NCI-H2196 treated with DMSO at 0.1 percent for 48 hours (cell line): ENCODE data around the gene AMPH.
"Not testable (repeated sequence)": the region's sequence is repeated elsewhere in the genome, so short reads cannot be mapped to it uniquely, and the experiment has no call there.

Source experiments
- DNase-seq: peaks from one replicate; lab custom pipeline; 2025; ENCODE audit not compliant: unreplicated experiment; lab: John Stamatoyannopoulos, UW

AMPH gene

GRCh38 chr7:38354271-38354851 lies 276.8 kb downstream of the AMPH start:
- not testable (repeated sequence) for DNase-seq

- DNase-seq = not testable (repeated sequence)
These were observed 277.7 kb downstream of the AMPH start for GRCh38 chr7:38353431-38353881.

- DNase-seq = no peak
These were observed 279.6 kb downstream of the AMPH start for GRCh38 chr7:38351601-38352000.

- not testable (repeated sequence) for DNase-seq
These were observed 280.4 kb downstream of the AMPH start for GRCh38 chr7:38350777-38351176.

GRCh38 chr7:38349869-38350583 lies 281.1 kb downstream of the AMPH start:
- DNase-seq = not testable (repeated sequence)

GRCh38 chr7:38349126-38349795 lies 281.9 kb downstream of the AMPH start:
- not testable (repeated sequence) for DNase-seq

- DNase-seq = not testable (repeated sequence)
These were observed 285.6 kb downstream of the AMPH start for GRCh38 chr7:38345299-38346172.

GRCh38 chr7:38344741-38345140 lies 286.4 kb downstream of the AMPH start:
- not testable (repeated sequence) for DNase-seq

- not testable (repeated sequence) for DNase-seq
These were observed 289.0 kb downstream of the AMPH start for GRCh38 chr7:38342135-38342534.

GRCh38 chr7:38341172-38341705 lies 289.9 kb downstream of the AMPH start:
- not testable (repeated sequence) for DNase-seq

- no peak for DNase-seq
These were observed 291.0 kb downstream of the AMPH start for GRCh38 chr7:38339953-38340819.

GRCh38 chr7:38336148-38336515 lies 295.0 kb downstream of the AMPH start:
- DNase-seq = not testable (repeated sequence)

- DNase-seq = peak; percentile 30
These were observed 295.6 kb downstream of the AMPH start for GRCh38 chr7:38335492-38336147.

GRCh38 chr7:38335128-38335491 lies 296.1 kb downstream of the AMPH start:
- DNase-seq = no peak

- no peak for DNase-seq
These were observed 297.0 kb downstream of the AMPH start for GRCh38 chr7:38334163-38334562.
